Peyer's patch (tissue), 4 donors: ENCODE data around the gene HECTD4. TPM values are rescaled to one million over a fixed set of nuclear protein-coding genes. Genes with fewer than 3 reads are reported as not detected.
A peak's percentile ranks its signal among the peaks of the same experiment; 100 is the strongest.

Experiments used
- DNase-seq, 3 donors: peaks; one replicate each; pipeline ENCODE4 v3.0.0-alpha.2; 2017 to 2019
- H3K27ac ChIP-seq, 4 donors: fragments of 200-600 bp; sonication (generic); one replicate each; pipeline ENCODE4 v1.5.1; 2016 to 2019
- H3K27me3 ChIP-seq, 2 donors: fragments of 200-600 bp; sonication (generic); one replicate each; pipeline ENCODE4 v1.5.1; 2019
- H3K36me3 ChIP-seq, 3 donors: fragments of 200-600 bp; sonication (generic); one replicate each; pipeline ENCODE4 v1.5.1; 2016 to 2019
- H3K4me1 ChIP-seq, 4 donors: fragments of 200-600 bp; sonication (generic); one replicate each; pipeline ENCODE4 v1.5.1; 2016 to 2019
- H3K4me3 ChIP-seq, 4 donors: fragments of 200-600 bp; sonication (generic); 1 replicate in 3 of 4; 2 replicates in 1 of 4; pipeline ENCODE4 v1.5.1; 2016 to 2019; ENCODE audit warnings: mild to moderate bottlenecking in 1 of 4
- H3K9me3 ChIP-seq, 4 donors: fragments of 200-600 bp; sonication (generic); one replicate each; pipeline ENCODE4 v1.5.1; 2016 to 2019; ENCODE audit warnings: mild to moderate bottlenecking in 1 of 4
- CTCF ChIP-seq, 6 experiments: fragments of 450-650 bp in 4 of 6; fragments of 200-600 bp in 2 of 6; sonication (generic) in 1 of 6; IDR thresholded peaks; one replicate each; pipeline ENCODE4 v1.5.1; 2017 to 2019; ENCODE audit warnings: antibody characterized with exemption in 6 of 6, mild to moderate bottlenecking in 3 of 6, moderate library complexity in 1 of 6
- POLR2A ChIP-seq, 2 donors: fragments of 450-650 bp; IDR thresholded peaks; one replicate each; pipeline ENCODE4 v1.5.1; 2017; ENCODE audit warnings: antibody characterized with exemption in 2 of 2, mild to moderate bottlenecking in 2 of 2, moderate library complexity in 2 of 2
- total RNA-seq, 4 donors: library from RNA; depleted of rRNA; stranded (reverse); fragments of >200 nt; gene quantifications; one replicate each; pipeline ENCODE4 v1.1.0, GENCODE V29; 2016

Gene HECTD4
- total RNA-seq, result 100 to 1,000 TPM in 1 of 4 donors, 10 to 100 TPM in 3; 49.9 to 118 (median 87.3) TPM

GRCh38 chr12:112381883-112382796, at the start of gene HECTD4:
Gene HECTD4, minus strand, starts transcription at chr12:112382431. Its CDS starts 303 bp downstream, at chr12:112382128.
- Histone ChIP-seq H3K4me3 (peak within 1 kb of the TSS; percentile 89 to 99 (median 94)), H3K4me1 (peaks cover 0 to 18% (median 2%) of the 10 kb centered on the region in 4 donors), H3K9me3 (no peaks in the 10 kb centered on the region), H3K27ac (peak within 1 kb of the TSS; percentile 73 to 94 (median 88)), H3K27me3 (no peaks in the 10 kb centered on the region), H3K36me3 (no peaks in the 10 kb centered on the region)
- DNase-seq, result peak; percentile 98
- TF ChIP-seq POLR2A (IDR thresholded peaks at IDR 0.05) (peak; percentile 84 to 90), CTCF (IDR thresholded peaks at IDR 0.05) (no peak)

GRCh38 chr12:112431965-112432364, 49.7 kb upstream of the HECTD4 start:
- Histone ChIP-seq H3K27ac (no peak overlapping the region), H3K27me3 (no peaks in the 10 kb centered on the region), H3K4me3 (no peak overlapping the region), H3K4me1 (no peaks in the 10 kb centered on the region), H3K9me3 (no peaks in the 10 kb centered on the region), H3K36me3 (no peaks in the 10 kb centered on the region)
- TF ChIP-seq POLR2A (IDR thresholded peaks at IDR 0.05) (no peak), CTCF (IDR thresholded peaks at IDR 0.05) (no peak)
- DNase-seq, result no peak

GRCh38 chr12:112430929-112431328, 48.7 kb upstream of the HECTD4 start:
- TF ChIP-seq CTCF (IDR thresholded peaks at IDR 0.05), result no peak
- TF ChIP-seq POLR2A (IDR thresholded peaks at IDR 0.05), result no peak
- DNase-seq, result no peak
- no peaks in the 10 kb centered on the region for H3K36me3 ChIP-seq
- H3K4me3 ChIP-seq, result no peak overlapping the region
- no peaks in the 10 kb centered on the region for H3K27me3 ChIP-seq
- H3K9me3 ChIP-seq, result no peaks in the 10 kb centered on the region
- H3K27ac ChIP-seq, result no peak overlapping the region
- no peaks in the 10 kb centered on the region for H3K4me1 ChIP-seq

- H3K4me1 ChIP-seq, result no peaks in the 10 kb centered on the region
- H3K36me3 ChIP-seq, result no peaks in the 10 kb centered on the region
- H3K9me3 ChIP-seq, result no peaks in the 10 kb centered on the region
- no peak overlapping the region for H3K27ac ChIP-seq
- DNase-seq, result no peak
- no peak overlapping the region for H3K4me3 ChIP-seq
- TF ChIP-seq CTCF (IDR thresholded peaks at IDR 0.05), result no peak
- TF ChIP-seq POLR2A (IDR thresholded peaks at IDR 0.05), result no peak
- H3K27me3 ChIP-seq, result no peaks in the 10 kb centered on the region
Measured at GRCh38 chr12:112427760-112428159, 45.5 kb upstream of the HECTD4 start.

- no peak overlapping the region for H3K4me3 ChIP-seq
- DNase-seq, result no peak
- no peaks in the 10 kb centered on the region for H3K9me3 ChIP-seq
- H3K27me3 ChIP-seq, result no peaks in the 10 kb centered on the region
- TF ChIP-seq POLR2A (IDR thresholded peaks at IDR 0.05) (no peak), CTCF (IDR thresholded peaks at IDR 0.05) (no peak)
- H3K36me3 ChIP-seq, result no peaks in the 10 kb centered on the region
- H3K27ac ChIP-seq, result no peak overlapping the region
- peaks cover 0 to 9% (median 0%) of the 10 kb centered on the region in 4 donors for H3K4me1 ChIP-seq
Measured at GRCh38 chr12:112425582-112426382, 43.6 kb upstream of the HECTD4 start.
